DOHH2 (cell line): Measurements from ENCODE around the gene CPM.

Experiments used
- EZH2phosphoT487 ChIP-seq: fragments of 200-600 bp; sonication (generic); IDR thresholded peaks from 2 replicates; pipeline ENCODE4 v1.6.1; 2017; ENCODE audit warnings: borderline replicate concordance, mild to moderate bottlenecking, antibody characterized with exemption, low read length, moderate library complexity, mixed read lengths
- TF ChIP-seq, protein P1 (sequence below): fragments of 200-600 bp; sonication (generic); IDR thresholded peaks from one replicate; pipeline ENCODE4 v1.5.1; 2014; ENCODE audit warnings: antibody characterized with exemption, mild to moderate bottlenecking, low read depth, low read length; ENCODE audit not compliant: poor library complexity, severe bottlenecking

DNA sequence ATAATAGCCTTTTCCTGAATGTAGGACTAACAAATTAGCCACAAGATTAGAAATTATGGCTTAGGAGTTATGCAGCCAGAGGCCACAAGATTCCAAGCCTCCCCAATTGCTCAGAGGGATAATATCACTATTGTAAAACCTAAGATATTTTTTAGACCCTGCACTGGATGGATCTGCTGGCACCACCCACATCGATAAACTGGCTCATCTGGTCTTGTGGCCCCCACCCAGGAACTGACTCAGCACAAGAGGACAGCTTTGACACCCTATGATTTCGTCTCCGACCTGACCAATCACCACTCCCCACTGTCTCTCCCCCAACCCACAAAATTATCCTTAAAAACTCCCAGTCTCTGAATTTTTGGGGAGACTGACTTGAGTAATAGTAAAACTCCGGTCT is 54.7 kb downstream of the CPM start:
- TF ChIP-seq, protein P1, sequence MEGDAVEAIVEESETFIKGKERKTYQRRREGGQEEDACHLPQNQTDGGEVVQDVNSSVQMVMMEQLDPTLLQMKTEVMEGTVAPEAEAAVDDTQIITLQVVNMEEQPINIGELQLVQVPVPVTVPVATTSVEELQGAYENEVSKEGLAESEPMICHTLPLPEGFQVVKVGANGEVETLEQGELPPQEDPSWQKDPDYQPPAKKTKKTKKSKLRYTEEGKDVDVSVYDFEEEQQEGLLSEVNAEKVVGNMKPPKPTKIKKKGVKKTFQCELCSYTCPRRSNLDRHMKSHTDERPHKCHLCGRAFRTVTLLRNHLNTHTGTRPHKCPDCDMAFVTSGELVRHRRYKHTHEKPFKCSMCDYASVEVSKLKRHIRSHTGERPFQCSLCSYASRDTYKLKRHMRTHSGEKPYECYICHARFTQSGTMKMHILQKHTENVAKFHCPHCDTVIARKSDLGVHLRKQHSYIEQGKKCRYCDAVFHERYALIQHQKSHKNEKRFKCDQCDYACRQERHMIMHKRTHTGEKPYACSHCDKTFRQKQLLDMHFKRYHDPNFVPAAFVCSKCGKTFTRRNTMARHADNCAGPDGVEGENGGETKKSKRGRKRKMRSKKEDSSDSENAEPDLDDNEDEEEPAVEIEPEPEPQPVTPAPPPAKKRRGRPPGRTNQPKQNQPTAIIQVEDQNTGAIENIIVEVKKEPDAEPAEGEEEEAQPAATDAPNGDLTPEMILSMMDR, result no peak
- TF ChIP-seq EZH2phosphoT487, result no peak
